Activated T-helper 1 cell treated with anti-CD3 and anti-CD28 coated beads, Interleukin-12 subunit alpha, Interleukin-12 subunit beta, Interleukin-2, Interleukin-4 antibody, amounts not matched to agents 30 ng/mL and 10 ng/mL and 1 ng/mL, durations not matched to agents 14 hours and 24 hours and 36 hours (primary cell): ENCODE results near the gene MRO. TPM values are rescaled to one million over a fixed set of nuclear protein-coding genes. Genes with fewer than 3 reads are reported as not detected.

ENCODE experiments used
- DNase-seq: peaks from one replicate; pipeline ENCODE4 v3.0.0; 2021; ENCODE audit warnings: low spot score
- H3K27ac Mint-ChIP-seq: one replicate; pipeline ENCODE4 v1.8.0; 2021; ENCODE audit warnings: mild to moderate bottlenecking, mixed read lengths
- H3K27me3 Mint-ChIP-seq: one replicate; pipeline ENCODE4 v1.8.0; 2022; ENCODE audit warnings: mild to moderate bottlenecking, moderate library complexity, mixed read lengths; ENCODE audit not compliant: insufficient read depth
- H3K36me3 Mint-ChIP-seq: one replicate; pipeline ENCODE4 v1.8.0; 2021; ENCODE audit warnings: low read depth, mixed read lengths
- H3K4me1 Mint-ChIP-seq: one replicate; pipeline ENCODE4 v1.8.0; 2021; ENCODE audit warnings: low read depth, mixed read lengths
- H3K4me3 Mint-ChIP-seq: one replicate; pipeline ENCODE4 v1.8.0; 2021; ENCODE audit warnings: mild to moderate bottlenecking, moderate library complexity, mixed read lengths
- H3K9me3 Mint-ChIP-seq: one replicate; pipeline ENCODE4 v1.8.0; 2021; ENCODE audit warnings: mixed read lengths
- intact Hi-C: fragments of 100-400 bp; cut with micrococcal nuclease; formaldehyde crosslinking; loops from one replicate; pipeline ENCODE4 v1.15.1; 2024
- total RNA-seq: library from RNA; stranded (reverse); gene quantifications from 2 replicates; pipeline ENCODE4 v1.2.3, GENCODE V29; 2022

Gene MRO
- total RNA-seq, 1 donor from 2014 or later: not detected

- Mint-ChIP-seq H3K4me3 (no peak overlapping the region), H3K4me1 (no peaks in the 10 kb centered on the region), H3K36me3 (no peaks in the 10 kb centered on the region), H3K9me3 (no peaks in the 10 kb centered on the region), H3K27ac (no peak overlapping the region), H3K27me3 (no peaks in the 10 kb centered on the region)
- no peak for DNase-seq
- intact Hi-C loops: no loop called here
Measured at GRCh38 chr18:50826027-50826426, 6.2 kb upstream of the MRO start.

- Mint-ChIP-seq H3K4me3 (no peak overlapping the region), H3K9me3 (no peaks in the 10 kb centered on the region), H3K27ac (no peak overlapping the region), H3K36me3 (no peaks in the 10 kb centered on the region), H3K27me3 (no peaks in the 10 kb centered on the region), H3K4me1 (no peaks in the 10 kb centered on the region)
- DNase-seq: no peak
- intact Hi-C loops: no loop called here
Measured at GRCh38 chr18:50825621-50826020, 5.8 kb upstream of the MRO start.

- Mint-ChIP-seq H3K36me3 (no peaks in the 10 kb centered on the region), H3K4me1 (no peaks in the 10 kb centered on the region), H3K4me3 (no peak overlapping the region), H3K27ac (no peak overlapping the region), H3K9me3 (no peaks in the 10 kb centered on the region), H3K27me3 (peaks cover 3% of the 10 kb centered on the region)
- no peak for DNase-seq
- intact Hi-C loops: loop anchor here (5.0 kb wide), 2 partner anchors 145 to 375 kb away; partner anchors contain the start of genes ELAC1 and MEX3C
Measured at GRCh38 chr18:50822756-50823155, 2.9 kb upstream of the MRO start.

- H3K4me3 Mint-ChIP-seq: no peak overlapping the region
- no peaks in the 10 kb centered on the region for H3K4me1 Mint-ChIP-seq
- intact Hi-C loops: loop anchor here (1.0 to 5.0 kb wide), 6 partner anchors 58 to 376 kb away; partner anchors contain the start of genes ELAC1, ME2, MEX3C and SMAD4
- no peaks in the 10 kb centered on the region for H3K36me3 Mint-ChIP-seq
- no peak for DNase-seq
- no peak overlapping the region for H3K27ac Mint-ChIP-seq
- no peaks in the 10 kb centered on the region for H3K9me3 Mint-ChIP-seq
- H3K27me3 Mint-ChIP-seq: peaks cover 3% of the 10 kb centered on the region
Measured at GRCh38 chr18:50820901-50821520, 1.2 kb upstream of the MRO start.

GRCh38 chr18:50819027-50819727 lies 639 bp downstream of the MRO start:
- H3K27me3 Mint-ChIP-seq: peaks cover 6% of the 10 kb centered on the region
- no peaks in the 10 kb centered on the region for H3K9me3 Mint-ChIP-seq
- H3K4me1 Mint-ChIP-seq: no peaks in the 10 kb centered on the region
- no peak overlapping the region for H3K27ac Mint-ChIP-seq
- DNase-seq: no peak
- H3K4me3 Mint-ChIP-seq: no peak overlapping the region
- no peaks in the 10 kb centered on the region for H3K36me3 Mint-ChIP-seq
- intact Hi-C loops: no loop called here

GRCh38 chr18:50816419-50817166 lies 3.2 kb downstream of the MRO start:
- H3K27me3 Mint-ChIP-seq: peaks cover 10% of the 10 kb centered on the region
- no peaks in the 10 kb centered on the region for H3K4me1 Mint-ChIP-seq
- intact Hi-C loops: no loop called here
- H3K9me3 Mint-ChIP-seq: no peaks in the 10 kb centered on the region
- no peak overlapping the region for H3K4me3 Mint-ChIP-seq
- H3K27ac Mint-ChIP-seq: no peak overlapping the region
- no peak for DNase-seq
- H3K36me3 Mint-ChIP-seq: no peaks in the 10 kb centered on the region

GRCh38 chr18:50814395-50814794 lies 5.4 kb downstream of the MRO start:
- intact Hi-C loops: no loop called here
- no peak overlapping the region for H3K4me3 Mint-ChIP-seq
- H3K27ac Mint-ChIP-seq: no peak overlapping the region
- no peaks in the 10 kb centered on the region for H3K36me3 Mint-ChIP-seq
- H3K9me3 Mint-ChIP-seq: no peaks in the 10 kb centered on the region
- no peaks in the 10 kb centered on the region for H3K4me1 Mint-ChIP-seq
- H3K27me3 Mint-ChIP-seq: peaks cover 12% of the 10 kb centered on the region
- no peak for DNase-seq

GRCh38 chr18:50813353-50813752 lies 6.5 kb downstream of the MRO start:
- H3K4me1 Mint-ChIP-seq: no peaks in the 10 kb centered on the region
- no peaks in the 10 kb centered on the region for H3K9me3 Mint-ChIP-seq
- intact Hi-C loops: no loop called here
- H3K4me3 Mint-ChIP-seq: no peak overlapping the region
- no peak for DNase-seq
- no peaks in the 10 kb centered on the region for H3K36me3 Mint-ChIP-seq
- peaks cover 12% of the 10 kb centered on the region for H3K27me3 Mint-ChIP-seq
- no peak overlapping the region for H3K27ac Mint-ChIP-seq

GRCh38 chr18:50812834-50813233 lies 7.0 kb downstream of the MRO start:
- Mint-ChIP-seq H3K27me3 (peaks cover 10% of the 10 kb centered on the region), H3K36me3 (no peaks in the 10 kb centered on the region), H3K4me1 (no peaks in the 10 kb centered on the region), H3K27ac (no peak overlapping the region), H3K9me3 (no peaks in the 10 kb centered on the region), H3K4me3 (no peak overlapping the region)
- no peak for DNase-seq
- intact Hi-C loops: no loop called here

GRCh38 chr18:50807176-50807575 lies 12.6 kb downstream of the MRO start:
- no peaks in the 10 kb centered on the region for H3K9me3 Mint-ChIP-seq
- H3K4me1 Mint-ChIP-seq: no peaks in the 10 kb centered on the region
- H3K27me3 Mint-ChIP-seq: peaks cover 18% of the 10 kb centered on the region
- no peaks in the 10 kb centered on the region for H3K36me3 Mint-ChIP-seq
- H3K4me3 Mint-ChIP-seq: no peak overlapping the region
- intact Hi-C loops: no loop called here
- no peak for DNase-seq
- H3K27ac Mint-ChIP-seq: no peak overlapping the region

GRCh38 chr18:50806208-50806616 lies 13.6 kb downstream of the MRO start:
- H3K27ac Mint-ChIP-seq: no peak overlapping the region
- H3K4me3 Mint-ChIP-seq: no peak overlapping the region
- peaks cover 21% of the 10 kb centered on the region for H3K27me3 Mint-ChIP-seq
- no peak for DNase-seq
- H3K9me3 Mint-ChIP-seq: no peaks in the 10 kb centered on the region
- no peaks in the 10 kb centered on the region for H3K4me1 Mint-ChIP-seq
- H3K36me3 Mint-ChIP-seq: no peaks in the 10 kb centered on the region
- intact Hi-C loops: no loop called here

- H3K9me3 Mint-ChIP-seq: no peaks in the 10 kb centered on the region
- no peaks in the 10 kb centered on the region for H3K36me3 Mint-ChIP-seq
- intact Hi-C loops: no loop called here
- H3K4me3 Mint-ChIP-seq: no peak overlapping the region
- no peak overlapping the region for H3K27ac Mint-ChIP-seq
- no peak for DNase-seq
- H3K27me3 Mint-ChIP-seq: peaks cover 19% of the 10 kb centered on the region
- no peaks in the 10 kb centered on the region for H3K4me1 Mint-ChIP-seq
Measured at GRCh38 chr18:50805732-50806131, 14.1 kb downstream of the MRO start.

GRCh38 chr18:50803592-50803991 lies 16.2 kb downstream of the MRO start:
- no peak overlapping the region for H3K4me3 Mint-ChIP-seq
- intact Hi-C loops: no loop called here
- no peak for DNase-seq
- no peaks in the 10 kb centered on the region for H3K36me3 Mint-ChIP-seq
- no peaks in the 10 kb centered on the region for H3K9me3 Mint-ChIP-seq
- H3K27ac Mint-ChIP-seq: no peak overlapping the region
- H3K4me1 Mint-ChIP-seq: no peaks in the 10 kb centered on the region
- peaks cover 17% of the 10 kb centered on the region for H3K27me3 Mint-ChIP-seq
